Measurements from ENCODE around the gene VEPH1.

DNA sequence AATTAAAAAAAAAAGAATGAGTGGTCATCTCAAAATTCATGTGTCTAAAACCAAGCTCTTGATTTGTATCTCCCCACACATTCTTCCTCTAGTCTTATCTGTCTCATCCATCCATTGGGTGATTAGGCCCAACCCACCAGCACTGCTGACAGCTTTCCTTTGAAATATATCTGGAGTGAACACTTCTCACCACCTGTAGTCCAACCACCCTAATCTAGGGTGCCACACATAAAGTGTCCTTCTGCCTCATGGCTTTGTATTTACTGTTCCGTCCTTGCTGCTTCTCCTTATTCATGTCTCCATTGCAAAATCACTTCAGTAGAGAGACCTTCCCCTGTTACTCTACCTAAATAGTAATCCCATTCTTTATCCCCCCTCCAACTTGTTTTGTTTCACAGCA, 149.0 kb downstream of the VEPH1 start:
- TF ChIP-seq CTCF (IDR thresholded peaks at IDR 0.05) (no peak), POLR2AphosphoS5 (IDR thresholded peaks at IDR 0.05; ENCODE audit: low read depth, low read length) (no peak)
